GM18517 (cell line): Measurements from ENCODE around the gene ELOVL3.
A peak's percentile ranks its signal among the peaks of the same experiment; 100 is the strongest.

Experiments used
- ATAC-seq: cut with Tn5 transposase; IDR thresholded peaks from one replicate; pipeline ENCODE4 v1.9.1; 2021; ENCODE audit warnings: mild to moderate bottlenecking, moderate library complexity; ENCODE audit not compliant: unreplicated experiment

The ELOVL3 gene

GRCh38 chr10:102226542-102226870, 407 bp downstream of the ELOVL3 start:
- ATAC-seq = no peak

GRCh38 chr10:102227050-102227449, 951 bp downstream of the ELOVL3 start:
- ATAC-seq = no peak

- ATAC-seq = no peak
These were observed 3.7 kb downstream of the ELOVL3 start for GRCh38 chr10:102229810-102230263.

GRCh38 chr10:102230264-102230860, 4.3 kb downstream of the ELOVL3 start:
- ATAC-seq = no peak

GRCh38 chr10:102230861-102231356, 4.8 kb downstream of the ELOVL3 start:
- no peak for ATAC-seq

- no peak for ATAC-seq
These were observed 5.5 kb downstream of the ELOVL3 start for GRCh38 chr10:102231357-102232318.

GRCh38 chr10:102233997-102234396, 7.9 kb downstream of the ELOVL3 start:
- ATAC-seq = no peak

GRCh38 chr10:102234888-102235597, 8.9 kb downstream of the ELOVL3 start:
- no peak for ATAC-seq

- ATAC-seq = no peak
These were observed 9.5 kb downstream of the ELOVL3 start for GRCh38 chr10:102235598-102235920.

- ATAC-seq = no peak
These were observed 9.9 kb downstream of the ELOVL3 start for GRCh38 chr10:102236006-102236405.

GRCh38 chr10:102237711-102238252, 11.7 kb downstream of the ELOVL3 start:
- no peak for ATAC-seq

GRCh38 chr10:102240467-102241031, 14.4 kb downstream of the ELOVL3 start:
- no peak for ATAC-seq

GRCh38 chr10:102241032-102241443, 14.9 kb downstream of the ELOVL3 start:
- ATAC-seq = no peak

- ATAC-seq = no peak
These were observed 15.5 kb downstream of the ELOVL3 start, which contains the start of gene PITX3 for GRCh38 chr10:102241444-102242117. Gene PITX3 (minus strand): TSS chr10:102241512. CDS start chr10:102232080, 9,432 bp downstream.

- no peak for ATAC-seq
These were observed 16.0 kb downstream of the ELOVL3 start for GRCh38 chr10:102242118-102242485.

- ATAC-seq = no peak
These were observed 17.2 kb downstream of the ELOVL3 start for GRCh38 chr10:102243309-102243708.

GRCh38 chr10:102245082-102245931, 19.2 kb downstream of the ELOVL3 start, which contains the start of gene GBF1:
Gene GBF1 (plus strand): TSS chr10:102245532. CDS start chr10:102258939, 13,407 bp downstream.
- peak; percentile 96 for ATAC-seq

- ATAC-seq = no peak
These were observed 19.8 kb downstream of the ELOVL3 start for GRCh38 chr10:102245932-102246251.

GRCh38 chr10:102246261-102246660, 20.2 kb downstream of the ELOVL3 start:
- no peak for ATAC-seq
